DOHH2 (cell line): Measurements from ENCODE around the gene ZNF207.

Experiments
- CTCF ChIP-seq: fragments of 200-600 bp; sonication (generic); IDR thresholded peaks from one replicate; pipeline ENCODE4 v1.5.1; 2014; ENCODE audit warnings: antibody characterized with exemption, mild to moderate bottlenecking, low read depth, low read length; ENCODE audit not compliant: poor library complexity, severe bottlenecking
- EZH2phosphoT487 ChIP-seq: fragments of 200-600 bp; sonication (generic); IDR thresholded peaks from 2 replicates; pipeline ENCODE4 v1.6.1; 2017; ENCODE audit warnings: borderline replicate concordance, mild to moderate bottlenecking, antibody characterized with exemption, low read length, moderate library complexity, mixed read lengths

- TF ChIP-seq CTCF: no peak
- TF ChIP-seq EZH2phosphoT487: no peak
Measured at GRCh38 chr17:32315171-32315570, 34.8 kb upstream of the ZNF207 start.
